ENCODE measurements around the gene MTAP.

- TF ChIP-seq EZH2 (IDR thresholded peaks at IDR 0.05; ENCODE audit: low read length): no peak
- TF ChIP-seq CTCF (optimal IDR thresholded peaks at IDR 0.05 in 1 of 3, IDR thresholded peaks at IDR 0.05 in 1 of 3, conservative IDR thresholded peaks at IDR 0.05 in 1 of 3; ENCODE audit: extremely low read depth in 1 of 3, insufficient read depth in 2 of 3, low read length in 3 of 3): no peak
These were observed 38.2 kb downstream of the MTAP start for GRCh38 chr9:21840647-21841046.
